Stimulated activated CD4-positive, alpha-beta T cell treated with anti-CD3 and anti-CD28 coated beads, Interleukin-15, amount 100 ng/mL, for 48 hours (primary cell): ENCODE measurements around the gene MYRF.
A peak's percentile ranks its signal among the peaks of the same experiment; 100 is the strongest.

ENCODE experiments used
- DNase-seq, 2 donors: peaks; one replicate each; pipeline ENCODE4 v3.0.0-alpha.2; 2020; ENCODE audit warnings: low read depth in 2 of 2

MYRF gene

DNA sequence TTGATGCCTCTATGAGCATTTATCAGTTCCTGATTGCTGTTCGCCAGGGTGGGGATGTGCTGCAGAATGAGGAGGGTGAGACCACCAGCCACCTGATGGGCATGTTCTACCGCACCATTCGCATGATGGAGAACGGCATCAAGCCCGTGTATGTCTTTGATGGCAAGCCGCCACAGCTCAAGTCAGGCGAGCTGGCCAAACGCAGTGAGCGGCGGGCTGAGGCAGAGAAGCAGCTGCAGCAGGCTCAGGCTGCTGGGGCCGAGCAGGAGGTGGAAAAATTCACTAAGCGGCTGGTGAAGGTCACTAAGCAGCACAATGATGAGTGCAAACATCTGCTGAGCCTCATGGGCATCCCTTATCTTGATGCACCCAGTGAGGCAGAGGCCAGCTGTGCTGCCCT, 43.0 kb downstream of the MYRF start:
- DNase-seq: no peak

DNA sequence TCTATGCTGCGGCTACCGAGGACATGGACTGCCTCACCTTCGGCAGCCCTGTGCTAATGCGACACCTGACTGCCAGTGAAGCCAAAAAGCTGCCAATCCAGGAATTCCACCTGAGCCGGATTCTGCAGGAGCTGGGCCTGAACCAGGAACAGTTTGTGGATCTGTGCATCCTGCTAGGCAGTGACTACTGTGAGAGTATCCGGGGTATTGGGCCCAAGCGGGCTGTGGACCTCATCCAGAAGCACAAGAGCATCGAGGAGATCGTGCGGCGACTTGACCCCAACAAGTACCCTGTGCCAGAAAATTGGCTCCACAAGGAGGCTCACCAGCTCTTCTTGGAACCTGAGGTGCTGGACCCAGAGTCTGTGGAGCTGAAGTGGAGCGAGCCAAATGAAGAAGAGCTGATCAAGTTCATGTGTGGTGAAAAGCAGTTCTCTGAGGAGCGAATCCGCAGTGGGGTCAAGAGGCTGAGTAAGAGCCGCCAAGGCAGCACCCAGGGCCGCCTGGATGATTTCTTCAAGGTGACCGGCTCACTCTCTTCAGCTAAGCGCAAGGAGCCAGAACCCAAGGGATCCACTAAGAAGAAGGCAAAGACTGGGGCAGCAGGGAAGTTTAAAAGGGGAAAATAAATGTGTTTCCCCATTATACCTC, 43.6 kb downstream of the MYRF start:
- DNase-seq: no peak

DNA sequence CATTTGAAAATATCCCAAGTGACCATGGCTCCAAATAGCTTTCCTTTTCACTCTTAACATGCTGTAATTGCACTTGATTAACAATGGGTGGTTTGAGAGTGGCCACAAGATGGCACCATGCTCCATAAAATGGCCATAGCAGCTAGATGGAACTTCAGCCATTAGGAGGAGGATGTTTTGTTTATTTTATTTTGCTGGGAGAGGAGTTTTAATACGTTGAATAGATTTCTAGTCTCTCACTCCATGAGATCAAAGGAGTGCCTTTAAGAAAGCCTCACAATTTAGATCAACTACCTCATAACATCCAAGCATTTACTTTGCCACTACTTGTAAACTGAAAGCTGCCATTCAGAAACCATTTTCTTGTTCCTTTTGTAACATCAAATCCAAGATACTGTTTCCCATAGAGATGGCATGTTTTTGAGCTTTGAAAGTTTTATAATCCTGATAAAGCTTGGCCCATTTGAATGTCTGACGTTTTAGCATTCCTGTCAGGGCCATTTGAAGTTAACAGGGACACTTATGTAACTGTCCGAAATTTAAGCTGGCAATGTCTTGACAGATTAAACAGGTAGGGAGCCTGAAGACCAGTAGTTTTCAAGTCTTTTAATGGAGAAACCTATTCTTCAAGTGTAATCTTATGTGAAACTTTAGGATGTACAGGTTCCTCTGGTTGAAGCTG, 45.0 kb downstream of the MYRF start:
- peak in 1 of 2 donors; percentile 49 for DNase-seq

DNA sequence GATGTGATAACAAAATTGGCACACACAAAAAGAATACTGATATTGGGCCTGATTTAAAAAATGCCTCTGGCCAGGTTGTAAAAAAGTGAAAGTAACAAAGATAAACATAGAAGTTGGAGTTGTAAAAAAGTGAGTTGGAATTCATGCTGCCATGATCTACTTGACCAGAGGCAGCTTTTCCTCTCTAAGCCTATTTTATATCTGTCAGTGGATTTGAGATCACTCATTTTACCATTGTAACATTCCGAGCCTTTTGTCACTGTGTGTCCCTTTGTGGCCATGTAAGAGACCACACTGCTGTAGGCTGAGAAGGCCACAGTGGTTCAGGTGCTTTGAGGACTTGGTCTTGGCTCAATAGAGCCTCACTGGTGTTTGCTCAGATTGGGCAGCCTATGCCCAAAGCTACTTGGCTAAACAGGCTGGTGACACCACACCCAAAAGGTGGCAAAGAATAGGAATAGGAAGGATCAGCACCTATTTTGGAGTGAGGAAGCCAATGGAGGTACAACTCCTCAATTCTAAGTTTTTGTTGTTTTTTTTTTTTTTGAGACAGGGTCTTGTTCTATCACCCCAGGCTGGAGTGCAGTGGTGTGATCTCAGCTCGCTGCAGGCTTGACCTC, 47.3 kb downstream of the MYRF start:
- DNase-seq: no peak

DNA sequence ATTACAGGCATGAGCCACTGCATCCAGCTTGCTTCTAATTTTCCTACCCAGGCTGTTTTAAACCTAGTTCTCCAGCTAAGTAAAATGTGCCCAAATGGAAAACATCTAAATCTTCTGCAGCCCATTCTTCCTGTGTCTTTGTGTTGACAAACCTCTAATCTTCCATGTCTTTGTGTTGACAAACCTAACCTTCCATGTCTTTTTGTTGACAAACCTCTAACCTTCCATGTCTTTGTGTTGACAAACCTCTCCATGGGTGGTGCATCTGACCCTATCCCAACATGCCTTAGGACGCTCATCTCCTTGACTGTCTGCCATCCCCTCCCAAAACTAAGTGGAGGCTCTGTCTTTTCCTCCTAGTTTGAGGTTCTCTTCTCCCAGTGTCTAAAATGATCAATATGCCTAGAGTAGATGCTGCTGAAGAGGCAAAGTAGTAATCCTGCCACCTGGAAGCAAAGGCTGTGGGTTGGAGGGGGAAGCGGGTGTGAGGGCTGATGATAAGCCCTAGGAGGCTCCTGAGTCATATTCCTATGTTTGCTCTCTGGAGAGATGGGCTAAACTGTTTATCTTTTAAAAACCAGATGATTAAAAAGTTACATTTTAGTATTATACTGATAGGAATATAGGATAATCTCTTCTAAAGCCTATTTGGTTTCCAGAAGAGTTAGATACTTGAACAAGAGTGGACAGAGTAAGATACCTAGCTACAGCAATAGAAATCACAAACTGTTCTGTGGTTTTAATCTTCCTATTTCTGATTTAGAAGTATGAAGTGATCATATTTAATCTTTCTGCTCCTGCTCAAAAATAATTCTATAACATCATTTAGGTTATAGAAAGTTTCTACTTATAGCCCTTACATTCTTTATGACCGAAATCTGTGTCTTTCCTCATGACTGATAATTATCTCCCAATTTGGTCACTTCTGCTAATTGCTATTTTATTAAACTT, 48.2 kb downstream of the MYRF start:
- DNase-seq: no peak

DNA sequence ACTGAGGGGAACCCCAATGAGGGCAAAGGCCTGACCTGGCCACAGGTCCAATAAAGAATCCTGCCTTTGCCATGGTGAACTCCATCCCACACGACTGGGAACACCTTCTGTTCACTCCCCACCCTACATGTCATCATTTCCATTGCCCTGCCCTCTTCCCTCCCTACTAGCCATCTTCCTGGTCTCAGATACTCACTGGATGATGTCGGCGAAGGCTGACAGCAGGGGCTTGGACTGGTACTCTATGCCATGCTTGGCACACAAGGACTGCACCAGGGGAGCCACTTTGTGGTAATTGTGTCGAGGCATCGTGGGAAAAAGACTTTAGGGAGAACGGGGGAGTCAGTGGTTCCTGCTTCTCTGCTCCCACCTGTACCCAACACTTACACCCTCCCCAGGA, 50.2 kb downstream of the MYRF start:
- DNase-seq: no peak

DNA sequence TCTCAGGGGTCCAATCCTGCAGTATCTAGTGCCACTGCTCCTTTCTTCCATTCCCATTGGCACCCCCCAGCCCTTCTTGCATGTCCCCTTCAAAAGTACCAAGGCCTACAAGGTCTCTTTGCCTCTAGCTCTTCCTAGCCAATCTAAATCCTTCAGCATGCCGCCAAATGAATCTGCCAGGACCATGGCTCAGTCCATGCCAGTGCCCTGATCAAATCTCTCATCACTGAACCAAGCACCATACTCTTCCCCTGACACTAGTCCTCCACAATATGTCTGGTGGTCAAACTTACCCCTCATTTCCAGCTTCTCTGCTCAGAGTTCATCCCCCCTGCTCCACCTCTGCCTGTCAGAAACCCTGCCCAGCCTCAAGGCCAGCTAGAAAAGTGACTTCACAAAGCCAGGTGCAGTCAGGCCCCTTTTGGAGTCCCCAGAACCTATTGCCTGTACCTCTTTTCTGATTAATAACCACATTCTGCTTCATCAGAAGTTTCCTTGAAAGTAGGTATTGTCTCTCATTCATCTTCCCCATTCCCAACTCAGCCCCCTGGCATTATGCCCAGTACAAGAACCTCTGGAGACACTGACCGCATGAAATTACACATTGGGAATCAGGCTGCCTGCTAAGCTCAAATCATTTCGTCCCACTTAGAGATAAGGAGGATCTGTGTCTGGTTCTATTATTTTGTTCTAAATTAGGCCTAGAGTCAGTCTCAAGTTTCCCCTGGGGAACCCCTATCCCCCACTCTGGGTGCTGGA, 51.6 kb downstream of the MYRF start:
- no peak for DNase-seq

DNA sequence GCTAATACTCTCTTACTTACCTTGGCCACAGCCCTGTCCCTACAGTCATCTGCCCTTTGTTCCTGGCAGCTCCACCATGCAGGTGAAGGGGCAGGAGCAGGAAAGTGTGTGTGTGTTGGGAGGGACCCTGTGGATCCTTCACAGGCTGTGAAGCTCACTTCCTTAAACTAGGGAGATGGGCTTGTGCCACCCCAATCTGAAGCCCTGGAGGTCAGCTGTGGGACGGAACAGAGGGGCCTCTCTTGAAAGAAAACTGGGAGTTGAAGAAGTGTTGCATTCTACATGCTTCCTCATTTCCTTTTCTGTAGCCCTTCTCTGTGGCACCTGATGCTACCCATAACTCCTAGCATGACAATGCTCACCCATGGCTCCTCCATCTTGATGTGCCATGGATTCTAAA, 52.7 kb downstream of the MYRF start:
- DNase-seq: no peak

DNA sequence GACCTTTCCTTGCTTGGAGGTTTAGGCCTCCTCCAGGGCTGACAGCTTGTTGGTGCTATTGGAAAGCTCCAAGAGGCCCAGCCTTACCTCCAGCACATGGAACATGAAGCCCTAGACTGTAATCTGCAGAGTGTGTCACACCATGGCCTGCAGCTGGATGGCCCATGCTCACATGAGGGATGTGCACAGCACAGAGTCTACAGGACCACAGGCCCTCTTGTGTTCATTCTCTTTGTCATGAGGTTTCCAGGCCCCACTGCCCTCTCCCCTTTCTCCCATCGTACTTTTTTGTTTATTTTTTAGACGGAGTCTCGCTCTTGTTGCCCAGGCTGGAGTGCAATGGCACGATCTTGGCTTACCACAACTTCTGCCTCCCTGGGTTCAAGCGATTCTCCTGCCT, 54.3 kb downstream of the MYRF start:
- no peak for DNase-seq

DNA sequence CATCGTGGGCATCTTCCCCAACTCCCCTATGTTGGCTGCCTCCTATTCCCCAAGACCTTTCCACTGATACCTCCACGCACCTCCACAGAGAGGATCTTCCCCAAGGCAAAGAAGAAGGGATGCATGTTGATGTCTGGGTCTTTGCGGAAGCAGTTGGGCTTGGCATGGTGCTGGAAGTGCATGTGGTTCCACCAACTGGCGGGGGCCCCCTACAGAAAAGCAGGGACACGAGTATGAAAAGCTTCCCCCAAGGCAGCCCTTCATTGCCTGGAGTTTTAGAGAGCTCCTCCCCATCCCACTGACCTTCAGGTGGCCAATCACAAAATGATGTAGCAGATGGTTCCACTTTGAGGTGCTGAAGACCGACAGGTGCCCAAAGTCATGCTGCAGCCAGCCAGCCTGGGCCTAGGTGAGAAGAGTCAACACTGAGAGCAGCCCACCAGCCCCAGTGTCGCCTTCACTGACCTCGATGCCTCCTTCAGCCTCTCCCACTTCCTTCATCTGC, 58.3 kb downstream of the MYRF start:
- DNase-seq: no peak

DNA sequence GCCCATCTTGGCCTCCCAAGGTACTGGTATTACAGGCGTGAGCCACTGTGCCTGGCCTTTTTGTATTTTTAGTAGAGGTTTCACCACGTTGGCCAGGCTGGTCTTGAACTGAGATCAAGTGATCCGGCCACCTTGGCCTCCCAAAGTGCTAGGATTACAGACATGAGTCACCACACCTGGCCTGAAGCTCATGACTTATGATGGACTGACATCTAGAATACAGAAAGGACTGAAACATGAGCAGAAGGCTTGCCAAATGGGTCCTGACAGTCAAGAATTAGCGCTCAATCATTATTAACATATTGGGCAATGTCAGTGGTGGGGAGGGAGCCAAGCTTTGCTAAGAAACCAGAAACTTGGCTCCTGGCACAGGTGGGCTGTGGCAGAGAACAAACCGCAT, 59.4 kb downstream of the MYRF start:
- no peak for DNase-seq

DNA sequence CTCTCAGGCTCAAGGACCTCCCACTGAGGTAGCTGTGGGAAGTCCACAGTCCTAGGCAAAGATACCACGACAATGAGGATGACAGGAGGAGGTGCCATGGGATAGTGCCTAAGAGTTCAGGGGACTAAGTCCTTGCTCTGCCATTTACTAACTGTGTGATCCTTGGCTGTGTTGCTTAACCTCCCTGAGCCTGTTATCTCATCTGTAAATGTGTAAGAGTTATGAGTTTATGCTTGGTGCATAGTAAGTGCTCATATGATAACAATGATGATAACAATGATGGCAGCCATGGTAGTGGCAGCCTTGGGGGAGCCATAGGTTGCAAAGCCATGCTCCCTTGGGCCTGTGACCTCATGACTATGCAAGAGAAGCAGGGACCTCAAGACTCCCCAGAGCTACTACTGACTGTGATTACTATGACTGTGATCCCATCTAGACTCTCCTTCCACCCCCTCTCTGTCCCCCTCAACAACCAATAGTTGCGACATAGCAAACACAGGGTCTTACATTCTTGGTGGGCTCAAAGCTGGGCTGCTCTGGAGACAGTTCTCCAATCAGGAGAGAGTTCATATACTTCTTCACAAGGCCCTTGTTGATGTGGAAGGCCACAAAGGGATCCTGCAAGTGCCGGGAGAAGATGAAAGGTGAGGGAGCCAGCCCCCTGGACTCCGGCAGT, 60.4 kb downstream of the MYRF start:
- DNase-seq: no peak

DNA sequence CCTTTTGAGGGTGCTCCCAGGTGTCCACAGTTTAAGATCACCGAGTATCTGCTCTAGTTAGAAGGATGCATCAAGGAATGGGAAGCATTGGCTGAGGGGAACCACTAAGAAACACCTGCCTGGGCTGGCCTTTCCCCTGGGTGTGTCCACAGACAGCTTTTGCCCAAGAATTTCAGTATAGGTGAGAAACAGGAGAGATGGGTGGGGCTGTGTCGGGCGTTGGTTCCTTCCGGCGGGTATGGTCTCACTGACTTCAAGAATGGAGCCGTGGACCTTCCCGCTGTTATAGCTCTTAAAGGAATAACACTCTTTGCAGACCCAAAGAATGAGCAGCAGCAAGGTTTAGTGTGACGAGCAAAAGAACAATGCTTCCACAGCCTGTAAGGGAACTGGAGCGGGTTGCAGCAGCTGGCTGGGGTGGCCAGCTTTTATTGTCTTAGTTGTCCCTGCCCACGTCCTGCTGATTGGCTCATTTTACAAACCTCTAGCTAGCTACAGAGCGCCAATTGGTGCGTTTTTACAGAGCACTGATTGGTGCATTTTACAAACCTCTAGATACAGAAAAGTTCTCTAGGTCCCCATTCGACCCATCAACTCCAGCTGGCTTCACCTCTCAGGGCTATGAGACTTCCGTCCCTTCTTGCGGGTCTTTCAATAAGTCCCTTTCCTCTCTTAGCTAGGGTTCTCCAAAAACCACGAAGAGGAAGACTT, 62.0 kb downstream of the MYRF start:
- DNase-seq: no peak

DNA sequence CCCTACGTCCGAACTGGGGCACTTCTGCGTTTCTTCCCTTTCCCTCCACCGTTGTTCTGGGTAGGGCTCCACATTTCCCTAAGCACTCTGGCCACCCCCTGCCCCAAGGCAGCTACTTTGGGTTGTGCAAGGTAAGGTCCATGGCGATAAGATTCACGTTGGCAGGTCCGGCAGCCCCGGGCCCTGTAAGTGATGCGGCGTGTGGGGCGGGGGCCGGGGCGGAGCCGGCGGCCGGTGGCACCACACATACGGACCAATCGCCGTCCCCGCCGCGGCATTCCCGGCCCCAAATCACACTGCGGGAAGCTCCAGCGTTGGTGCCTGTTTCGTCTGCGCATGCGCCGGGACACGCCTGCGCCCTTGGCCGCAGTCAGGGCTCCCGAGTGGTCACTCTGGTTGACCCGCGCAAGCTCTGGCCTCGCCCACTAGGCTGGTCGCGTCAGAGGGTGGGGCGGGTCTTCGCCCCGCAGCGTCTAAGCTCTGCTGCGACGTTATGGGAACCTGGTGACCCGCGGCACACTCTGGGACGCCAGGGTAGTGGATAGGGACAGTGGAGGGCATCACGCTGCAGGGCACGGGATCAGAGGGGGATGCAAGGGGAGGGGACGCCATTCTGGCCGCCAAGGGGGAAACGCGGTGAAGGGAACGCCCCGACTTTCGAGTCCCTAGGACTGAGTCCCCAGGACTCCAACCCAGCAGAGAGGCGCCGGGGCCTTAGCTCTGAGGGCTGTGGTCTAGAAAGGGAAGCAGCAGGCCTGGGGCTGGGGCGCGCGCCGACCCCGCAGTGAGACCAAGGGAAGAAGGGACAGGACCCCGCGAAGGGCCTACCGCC, 62.7 kb downstream of the MYRF start:
- DNase-seq: peak; percentile 27 to 40

DNA sequence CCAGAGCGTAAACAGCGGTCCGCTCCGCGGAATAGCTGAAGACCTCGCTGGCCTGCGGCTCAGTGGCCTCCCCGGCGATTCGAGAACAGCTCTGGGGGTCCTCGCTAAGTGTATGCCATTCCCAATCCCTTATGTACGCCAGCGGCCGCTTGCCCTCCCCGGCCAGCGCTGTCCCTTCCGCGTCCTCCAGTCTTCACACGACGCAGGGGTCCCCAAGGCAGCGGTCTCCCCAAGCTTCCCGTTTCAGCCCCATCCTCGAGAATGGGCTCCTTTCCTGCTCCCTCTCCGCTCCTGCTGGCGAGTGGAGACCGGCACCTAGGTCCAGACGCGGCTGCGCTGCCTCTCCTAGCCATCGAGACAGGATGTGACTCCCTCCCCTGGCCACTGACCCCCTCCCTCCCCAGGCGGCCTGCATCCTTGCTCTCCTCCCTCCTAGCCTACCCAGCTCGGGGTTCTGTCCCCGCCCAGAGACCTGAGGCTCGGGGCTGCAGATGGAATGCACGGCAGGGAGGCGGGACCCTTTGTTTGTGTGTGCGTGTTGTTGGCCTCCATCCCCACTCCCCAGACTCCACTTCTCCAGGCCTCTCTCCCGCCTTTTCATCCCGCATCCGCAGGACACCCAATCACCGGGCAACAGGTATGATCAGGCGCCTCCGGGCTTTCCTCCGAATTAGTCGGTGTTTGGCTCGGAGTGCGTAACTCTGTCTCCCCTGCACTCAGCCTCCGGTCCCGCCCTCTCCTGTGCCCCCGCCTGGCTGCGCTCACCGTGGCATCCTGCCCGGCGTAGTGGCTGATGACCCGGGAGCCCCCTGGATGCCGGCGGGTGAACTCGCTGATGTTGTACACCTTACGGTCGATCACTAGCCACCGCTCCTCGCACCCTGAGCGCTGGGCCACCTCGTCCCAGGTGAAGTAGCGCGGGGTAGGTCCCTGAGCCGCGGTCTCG, 63.6 kb downstream of the MYRF start:
- peak; percentile 47 to 51 for DNase-seq

DNA sequence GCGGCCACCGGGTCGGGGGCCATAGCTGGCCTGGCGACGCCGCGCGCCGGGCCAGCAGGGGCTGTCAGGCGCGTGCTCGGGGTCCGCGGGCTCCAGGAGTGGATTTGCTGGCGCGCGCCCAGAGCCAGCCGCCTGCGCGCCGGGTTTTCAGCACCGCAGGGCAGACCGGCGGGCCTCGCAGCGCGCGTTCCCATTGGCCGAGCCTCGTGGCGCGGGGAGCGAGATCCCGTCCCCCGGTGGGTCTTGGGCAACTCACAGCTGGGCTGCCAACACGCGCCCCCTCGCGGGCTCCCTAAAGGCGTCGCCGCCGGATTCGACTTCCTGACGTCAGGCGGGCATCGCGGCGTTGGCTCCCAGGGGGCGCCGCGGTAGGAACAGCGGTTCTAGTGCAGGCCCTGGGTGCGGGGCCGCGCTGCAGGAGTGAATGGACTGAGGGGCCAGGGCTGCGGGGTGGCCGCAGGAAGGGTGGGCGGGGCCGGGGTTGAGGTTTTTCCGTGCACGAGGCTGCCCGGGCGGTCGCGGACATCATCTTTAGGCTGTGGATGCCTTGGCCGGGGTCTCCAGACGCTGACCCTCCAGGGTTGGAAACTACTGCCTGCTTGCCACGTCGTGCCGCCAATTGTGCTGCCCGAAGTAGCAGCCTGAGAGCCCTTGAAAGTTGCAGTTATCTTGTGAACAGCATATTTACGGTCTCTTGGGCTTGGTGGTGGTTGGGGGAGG, 64.5 kb downstream of the MYRF start, which contains the start of gene FADS1:
Gene FADS1, minus strand, starts transcription at position 268 of the 720 bp plus-strand sequence. Its CDS starts 74 bp downstream, at position 194.
- peak; percentile 74 to 75 for DNase-seq
